Measurements from ENCODE around the gene CD2BP2. TPM values are rescaled to one million over a fixed set of nuclear protein-coding genes. Genes with fewer than 3 reads are reported as not detected.

CD2BP2 gene
- total and polyA plus RNA-seq, 2 of the 13 experiments (the other 11 are each of a cell fraction or from before 2014, with no cell fraction given), result 24.9 to 54.6 TPM

- no peak for TF ChIP-seq ZBTB40 (IDR thresholded peaks at IDR 0.05)
- 0 out of 2 replicates have a peak, but pooled peaks have one; percentile 49 for TF ChIP-seq ZBTB40 (CRISPR knock-in tag; IDR thresholded peaks at IDR 0.05)
- TF ChIP-seq ZEB1 (IDR thresholded peaks at IDR 0.05; ENCODE audit: insufficient replicate concordance, low read depth), result peak; percentile 40
- TF ChIP-seq ZNF552 (CRISPR knock-in tag; IDR thresholded peaks at IDR 0.05; ENCODE audit: borderline replicate concordance), result no peak
- 0 out of 2 replicates have a peak, but pooled peaks have one; percentile 11 for TF ChIP-seq HDAC1 (CRISPR knock-in tag; IDR thresholded peaks at IDR 0.05)
Measured at GRCh38 chr16:30368122-30368791, 13.1 kb upstream of the CD2BP2 start (continued).
